Fibroblast of lung (primary cell): Measurements from ENCODE around the gene KRT222. TPM values are rescaled to one million over a fixed set of nuclear protein-coding genes. Genes with fewer than 3 reads are reported as not detected.

Experiments used
- DNase-seq, 2 donors: peaks; one replicate each; pipeline versions ENCODE4 v3.0.0 to v3.0.0-alpha.2; 2010; ENCODE audit warnings: low read depth in 2 of 2
- H2AFZ ChIP-seq: 2 replicates; pipeline ENCODE4 v1.5.1; 2012; ENCODE audit warnings: low read length, control low read depth, inconsistent platforms
- H3K27ac ChIP-seq: 2 replicates; pipeline ENCODE4 v1.5.1; 2011; ENCODE audit warnings: low read length, control low read depth; ENCODE audit not compliant: insufficient read depth
- H3K27me3 ChIP-seq: 2 replicates; pipeline ENCODE4 v1.5.1; 2011; ENCODE audit warnings: mild to moderate bottlenecking, low read length; ENCODE audit not compliant: control insufficient read depth, insufficient read depth
- H3K36me3 ChIP-seq: 2 replicates; pipeline ENCODE4 v1.5.1; 2011; ENCODE audit warnings: low read length; ENCODE audit not compliant: control insufficient read depth, insufficient read depth
- H3K4me1 ChIP-seq: 2 replicates; pipeline ENCODE4 v1.5.1; 2011; ENCODE audit warnings: low read length; ENCODE audit not compliant: control insufficient read depth, insufficient read depth; ENCODE audit errors: extremely low read depth
- H3K4me2 ChIP-seq: 2 replicates; pipeline ENCODE4 v1.5.1; 2011; ENCODE audit warnings: low read length, control low read depth; ENCODE audit not compliant: insufficient read depth; ENCODE audit errors: extremely low read depth
- H3K4me3 ChIP-seq, 4 experiments: fragments of 200-600 bp in 1 of 4; sonication (generic) in 1 of 4; replicated peaks in 1 of 4; 2 replicates each; pipeline ENCODE4 v1.5.1; 2011 to 2016; ENCODE audit warnings: low read length in 4 of 4, low read depth in 3 of 4, mild to moderate bottlenecking in 3 of 4, control low read depth in 2 of 4, inconsistent platforms in 1 of 4, mixed read lengths in 1 of 4; ENCODE audit not compliant: insufficient read depth in 1 of 4; ENCODE audit errors: control extremely low read depth in 1 of 4
- H3K79me2 ChIP-seq: 2 replicates; pipeline ENCODE4 v1.5.1; 2012; ENCODE audit warnings: mild to moderate bottlenecking, low read length, inconsistent platforms; ENCODE audit not compliant: control insufficient read depth, insufficient read depth
- H3K9ac ChIP-seq: 2 replicates; pipeline ENCODE4 v1.5.1; 2011; ENCODE audit warnings: mild to moderate bottlenecking, low read length, control low read depth; ENCODE audit not compliant: insufficient read depth
- H3K9me3 ChIP-seq: 2 replicates; pipeline ENCODE4 v1.5.1; 2012; ENCODE audit warnings: low read depth, low read length; ENCODE audit not compliant: control insufficient read depth, insufficient read depth
- H4K20me1 ChIP-seq: 2 replicates; pipeline ENCODE4 v1.5.1; 2011; ENCODE audit warnings: low read length; ENCODE audit not compliant: control insufficient read depth, insufficient read depth; ENCODE audit errors: extremely low read depth
- EZH2 ChIP-seq: IDR thresholded peaks from 2 replicates; pipeline ENCODE4 v1.5.1; 2012; ENCODE audit warnings: low read length, control low read depth, mild to moderate bottlenecking; ENCODE audit errors: missing control alignments
- polyA minus RNA-seq: library from RNA; depleted of rRNA, polyadenylated mRNA; stranded (reverse); fragments of >200 nt; gene quantifications from 2 replicates; pipeline ENCODE4 v1.2.3, GENCODE V29; 2011; ENCODE audit warnings: low replicate concordance
- polyA plus RNA-seq, 2 donors: library from polyadenylated mRNA; depleted of rRNA in 1 of 2; stranded (reverse) in 1 of 2; unstranded in 1 of 2; fragments of >200 nt; gene quantifications; 2 replicates each; pipeline ENCODE4 v1.2.1, GENCODE V29; 2011 to 2012; ENCODE audit warnings: missing spikeins in 1 of 2
- total RNA-seq: library from RNA; depleted of rRNA; stranded (reverse); fragments of >200 nt; gene quantifications from 2 replicates; pipeline ENCODE4 v1.2.1, GENCODE V29; 2014
- TF ChIP-seq, protein P1 (sequence below), 2 donors: IDR thresholded peaks in 1 of 2; conservative IDR thresholded peaks in 1 of 2; 1 replicate in 1 of 2; 2 replicates in 1 of 2; pipeline ENCODE4 v1.5.1; 2011 to 2012; ENCODE audit warnings: low read length in 2 of 2, control low read depth in 1 of 2, inconsistent platforms in 1 of 2, low read depth in 1 of 2, mild to moderate bottlenecking in 1 of 2

The KRT222 gene
- total RNA-seq (under 0.01 and 0.33 TPM in 2 replicates), polyA plus RNA-seq (0.05 TPM in 1 of 2 replicates, not detected in the other), polyA minus RNA-seq (not detected in 2 replicates)
- polyA plus RNA-seq (2012): 0.05 TPM in 1 of 2 replicates, not detected in the other

GRCh38 chr17:40664582-40665333 lies at the start of gene KRT222:
TSS of gene KRT222 (minus strand) at chr17:40665177. CDS start at chr17:40665099, 78 bp downstream.
- Histone ChIP-seq H3K9me3 (no peaks in the 10 kb centered on the region), H3K27ac (no peak within 1 kb of the TSS), H3K4me2 (peak within 1 kb of the TSS; percentile 33), H3K27me3 (peaks cover 18% of the 10 kb centered on the region), H2AFZ (no peak within 1 kb of the TSS), H3K9ac (no peak within 1 kb of the TSS), H3K36me3 (no peaks in the 10 kb centered on the region), H3K4me1 (no peaks in the 10 kb centered on the region), H4K20me1 (no peaks in the 10 kb centered on the region), H3K4me3 (peak within 1 kb of the TSS in 1 of 4 experiments; percentile 38), H3K79me2 (no peaks in the 10 kb centered on the region)
- TF ChIP-seq, protein P1, sequence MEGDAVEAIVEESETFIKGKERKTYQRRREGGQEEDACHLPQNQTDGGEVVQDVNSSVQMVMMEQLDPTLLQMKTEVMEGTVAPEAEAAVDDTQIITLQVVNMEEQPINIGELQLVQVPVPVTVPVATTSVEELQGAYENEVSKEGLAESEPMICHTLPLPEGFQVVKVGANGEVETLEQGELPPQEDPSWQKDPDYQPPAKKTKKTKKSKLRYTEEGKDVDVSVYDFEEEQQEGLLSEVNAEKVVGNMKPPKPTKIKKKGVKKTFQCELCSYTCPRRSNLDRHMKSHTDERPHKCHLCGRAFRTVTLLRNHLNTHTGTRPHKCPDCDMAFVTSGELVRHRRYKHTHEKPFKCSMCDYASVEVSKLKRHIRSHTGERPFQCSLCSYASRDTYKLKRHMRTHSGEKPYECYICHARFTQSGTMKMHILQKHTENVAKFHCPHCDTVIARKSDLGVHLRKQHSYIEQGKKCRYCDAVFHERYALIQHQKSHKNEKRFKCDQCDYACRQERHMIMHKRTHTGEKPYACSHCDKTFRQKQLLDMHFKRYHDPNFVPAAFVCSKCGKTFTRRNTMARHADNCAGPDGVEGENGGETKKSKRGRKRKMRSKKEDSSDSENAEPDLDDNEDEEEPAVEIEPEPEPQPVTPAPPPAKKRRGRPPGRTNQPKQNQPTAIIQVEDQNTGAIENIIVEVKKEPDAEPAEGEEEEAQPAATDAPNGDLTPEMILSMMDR (conservative IDR thresholded peaks at IDR 0.05 in 1 of 2, IDR thresholded peaks at IDR 0.05 in 1 of 2; ENCODE audit: low read depth in 1 of 2, low read length in 2 of 2): no peak
- TF ChIP-seq EZH2: no peak
- DNase-seq: no peak

DNA sequence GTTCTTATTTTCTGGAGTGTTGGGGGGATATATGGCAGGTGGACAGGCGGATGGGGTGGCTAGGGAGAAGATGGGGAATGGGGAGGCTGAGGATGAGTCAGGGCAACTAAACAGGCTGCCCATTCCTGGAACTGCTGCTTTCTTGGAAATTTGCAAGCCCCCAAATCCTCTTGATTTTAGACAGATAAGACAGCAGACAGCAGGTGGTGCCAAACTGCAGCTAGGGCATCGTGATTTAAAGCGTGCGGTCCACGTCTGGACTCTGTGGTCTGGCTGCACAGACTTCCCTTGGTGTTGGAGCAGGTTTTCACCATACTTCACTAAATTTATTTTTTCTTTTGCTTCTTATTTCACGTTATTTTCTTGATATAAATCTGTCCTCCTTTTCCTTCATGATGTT lies 49.5 kb upstream of the KRT222 start:
- Histone ChIP-seq H3K27me3 (peaks cover 7% of the 10 kb centered on the region), H3K4me3 (no peak overlapping the region), H3K27ac (no peak overlapping the region), H3K4me1 (no peaks in the 10 kb centered on the region), H3K4me2 (no peak overlapping the region), H3K9ac (no peak overlapping the region), H3K36me3 (no peaks in the 10 kb centered on the region), H4K20me1 (no peaks in the 10 kb centered on the region), H2AFZ (no peak overlapping the region), H3K79me2 (no peaks in the 10 kb centered on the region), H3K9me3 (no peaks in the 10 kb centered on the region)
- peak in 1 of 2 donors; percentile 12 for DNase-seq
- TF ChIP-seq, protein P1 (conservative IDR thresholded peaks at IDR 0.05 in 1 of 2, IDR thresholded peaks at IDR 0.05 in 1 of 2; ENCODE audit: low read depth in 1 of 2, low read length in 2 of 2): no peak
- TF ChIP-seq EZH2: no peak

- Histone ChIP-seq H3K9ac (no peak overlapping the region), H3K27me3 (peaks cover 2% of the 10 kb centered on the region), H2AFZ (no peak overlapping the region), H3K9me3 (no peaks in the 10 kb centered on the region), H3K4me1 (no peaks in the 10 kb centered on the region), H3K4me3 (no peak overlapping the region), H4K20me1 (no peaks in the 10 kb centered on the region), H3K27ac (no peak overlapping the region), H3K79me2 (no peaks in the 10 kb centered on the region), H3K36me3 (no peaks in the 10 kb centered on the region), H3K4me2 (no peak overlapping the region)
- peak in 1 of 2 donors; percentile 23 for DNase-seq
- TF ChIP-seq, protein P1 (conservative IDR thresholded peaks at IDR 0.05 in 1 of 2, IDR thresholded peaks at IDR 0.05 in 1 of 2; ENCODE audit: low read depth in 1 of 2, low read length in 2 of 2): no peak
- TF ChIP-seq EZH2: no peak
Measured at GRCh38 chr17:40707745-40708144, 42.8 kb upstream of the KRT222 start.
